Body of pancreas (tissue), 4 donors: Measurements from ENCODE around the gene PAPPA2. TPM values are rescaled to one million over a fixed set of nuclear protein-coding genes. Genes with fewer than 3 reads are reported as not detected.

Experiments
- ATAC-seq: fragments of 150-250 bp; one replicate; pipeline ENCODE4 v1.9.1; 2016
- DNase-seq, 4 donors: peaks; one replicate each; pipeline ENCODE4 v3.0.0-alpha.2; 2019
- H3K27ac ChIP-seq, 4 donors: fragments of 200-600 bp; sonication (generic); 1 replicate in 3 of 4; 2 replicates in 1 of 4; pipeline versions ENCODE4 v1.5.1 to v1.6.1; 2016 to 2019; ENCODE audit warnings: mild to moderate bottlenecking in 1 of 4, mixed read lengths in 1 of 4, moderate library complexity in 1 of 4
- H3K27me3 ChIP-seq, 2 donors: fragments of 200-600 bp; sonication (generic); one replicate each; pipeline ENCODE4 v1.6.0; 2016; ENCODE audit warnings: mild to moderate bottlenecking in 1 of 2
- H3K36me3 ChIP-seq, 2 donors: fragments of 200-600 bp; sonication (generic); replicated peaks in 1 of 2; 2 replicates each; pipeline ENCODE4 v1.5.1; 2016; ENCODE audit warnings: low read depth in 2 of 2; ENCODE audit not compliant: insufficient read depth in 1 of 2
- H3K4me1 ChIP-seq: fragments of 200-600 bp; sonication (generic); one replicate; pipeline ENCODE4 v1.6.0; 2016
- H3K4me3 ChIP-seq, 2 donors: fragments of 200-600 bp; sonication (generic); 1 replicate in 1 of 2; 2 replicates in 1 of 2; pipeline ENCODE4 v1.5.1; 2016 to 2019
- H3K9me3 ChIP-seq, 3 donors: fragments of 200-600 bp; sonication (generic); 1 replicate in 2 of 3; 2 replicates in 1 of 3; pipeline ENCODE4 v1.5.1; 2016
- POLR2A ChIP-seq, 3 donors: fragments of 450-650 bp; IDR thresholded peaks; one replicate each; pipeline ENCODE4 v1.6.1; 2016; ENCODE audit warnings: antibody characterized with exemption in 3 of 3, mild to moderate bottlenecking in 2 of 3
- WGBS, 2 donors: methylation state at CpG; one replicate each; pipeline ENCODE4 v1.1.5; 2017; 5-methylcytosine and 5-hydroxymethylcytosine counted together
- intact Hi-C: fragments of 100-400 bp; cut with DNase I; formaldehyde crosslinking; loops from one replicate; pipeline ENCODE4 v1.15.1; 2023
- total RNA-seq, 2 donors: library from RNA; depleted of rRNA; stranded (reverse); fragments of >200 nt; gene quantifications; one replicate each; pipeline ENCODE4 v1.1.0, GENCODE V29; 2016
- TF ChIP-seq, protein P1 (sequence below), 7 experiments: fragments of 450-650 bp in 4 of 7; fragments of 200-600 bp in 3 of 7; sonication (generic) in 3 of 7; IDR thresholded peaks; one replicate each; pipeline ENCODE4 v1.5.1; 2016 to 2019; ENCODE audit warnings: antibody characterized with exemption in 7 of 7

The PAPPA2 gene
- total RNA-seq, 2 donors from 2014 or later = under 0.01 to 5.4 TPM

DNA sequence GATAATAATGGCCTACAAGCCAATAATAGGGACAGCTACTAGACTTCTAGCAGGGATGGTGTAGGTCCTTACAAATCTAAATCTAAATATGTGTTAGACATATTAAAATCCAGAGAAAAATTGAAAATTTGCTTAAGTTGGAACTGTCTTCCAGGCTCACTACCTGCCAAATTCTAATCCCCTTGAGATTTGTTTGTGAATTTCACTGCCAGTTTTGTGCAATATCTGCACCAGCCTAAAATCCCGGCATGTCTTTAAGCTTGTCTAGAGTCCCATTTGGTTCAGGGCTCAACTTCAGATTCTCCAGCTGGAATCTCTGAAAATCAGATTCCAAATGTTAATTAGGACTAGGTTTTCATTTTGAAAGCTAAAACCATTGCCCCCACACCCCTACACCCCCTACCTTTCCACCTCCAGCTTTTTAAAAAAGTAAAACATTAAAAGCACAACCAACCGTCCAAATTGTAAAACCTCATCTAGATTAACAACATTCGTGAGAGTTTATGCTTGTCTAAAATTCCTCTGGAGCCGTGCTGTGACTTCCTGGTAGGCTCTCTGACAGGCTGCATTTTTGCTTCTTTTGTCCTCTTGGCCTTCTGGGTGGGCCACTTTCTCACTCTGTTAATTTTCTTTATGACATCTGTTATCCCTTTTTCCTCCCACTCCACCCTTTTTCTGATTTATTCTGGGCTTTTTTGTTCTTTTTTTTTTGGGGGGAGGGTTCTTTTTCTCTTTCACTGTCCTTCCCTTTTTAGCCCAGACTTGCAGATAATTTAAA, 348.7 kb downstream of the PAPPA2 start:
- WGBS, 2 donors = 43 to 59% methylated on average over 4 of the region's 4 CpGs
- no peak for ATAC-seq

DNA sequence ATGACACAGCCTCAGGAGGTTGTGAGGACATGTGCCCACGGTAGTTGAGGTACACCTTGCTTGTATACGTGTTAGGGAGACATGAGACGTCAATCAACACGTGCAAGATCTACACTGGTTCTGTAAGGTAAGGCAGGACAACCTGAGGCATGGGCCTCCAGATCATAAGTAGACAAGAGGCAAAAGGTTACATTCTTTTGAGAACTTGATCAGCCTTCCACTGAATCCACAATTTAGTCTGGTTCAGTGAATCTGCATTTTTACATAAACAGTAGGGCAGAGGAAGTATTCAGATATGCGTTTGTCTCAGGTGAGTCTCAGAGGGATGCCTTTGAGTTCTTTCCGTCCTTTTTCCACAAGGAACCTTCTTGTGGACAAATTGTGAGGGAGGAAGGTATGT, 352.6 kb downstream of the PAPPA2 start:
- no peaks in the 10 kb centered on the region for H3K36me3 ChIP-seq
- H3K4me1 ChIP-seq = no peaks in the 10 kb centered on the region
- DNase-seq = no peak
- no peak overlapping the region for H3K27ac ChIP-seq
- no peaks in the 10 kb centered on the region for H3K9me3 ChIP-seq
- TF ChIP-seq, protein P1, sequence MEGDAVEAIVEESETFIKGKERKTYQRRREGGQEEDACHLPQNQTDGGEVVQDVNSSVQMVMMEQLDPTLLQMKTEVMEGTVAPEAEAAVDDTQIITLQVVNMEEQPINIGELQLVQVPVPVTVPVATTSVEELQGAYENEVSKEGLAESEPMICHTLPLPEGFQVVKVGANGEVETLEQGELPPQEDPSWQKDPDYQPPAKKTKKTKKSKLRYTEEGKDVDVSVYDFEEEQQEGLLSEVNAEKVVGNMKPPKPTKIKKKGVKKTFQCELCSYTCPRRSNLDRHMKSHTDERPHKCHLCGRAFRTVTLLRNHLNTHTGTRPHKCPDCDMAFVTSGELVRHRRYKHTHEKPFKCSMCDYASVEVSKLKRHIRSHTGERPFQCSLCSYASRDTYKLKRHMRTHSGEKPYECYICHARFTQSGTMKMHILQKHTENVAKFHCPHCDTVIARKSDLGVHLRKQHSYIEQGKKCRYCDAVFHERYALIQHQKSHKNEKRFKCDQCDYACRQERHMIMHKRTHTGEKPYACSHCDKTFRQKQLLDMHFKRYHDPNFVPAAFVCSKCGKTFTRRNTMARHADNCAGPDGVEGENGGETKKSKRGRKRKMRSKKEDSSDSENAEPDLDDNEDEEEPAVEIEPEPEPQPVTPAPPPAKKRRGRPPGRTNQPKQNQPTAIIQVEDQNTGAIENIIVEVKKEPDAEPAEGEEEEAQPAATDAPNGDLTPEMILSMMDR (IDR thresholded peaks at IDR 0.05) = no peak
- no peak for TF ChIP-seq POLR2A (IDR thresholded peaks at IDR 0.05)
- intact Hi-C loops = no loop called here
- 84 to 88% methylated on average over 6 of the region's 6 CpGs for WGBS, 2 donors
- no peak for ATAC-seq
- no peak overlapping the region for H3K4me3 ChIP-seq
- no peaks in the 10 kb centered on the region for H3K27me3 ChIP-seq

More for the DNA sequence above, 348.7 kb downstream of the PAPPA2 start:
- H3K4me1 ChIP-seq = no peaks in the 10 kb centered on the region
- intact Hi-C loops = no loop called here
- TF ChIP-seq, protein P1 (IDR thresholded peaks at IDR 0.05) = no peak
- no peak for TF ChIP-seq POLR2A (IDR thresholded peaks at IDR 0.05)
- no peaks in the 10 kb centered on the region for H3K27me3 ChIP-seq
- no peaks in the 10 kb centered on the region for H3K9me3 ChIP-seq
- no peak overlapping the region for H3K27ac ChIP-seq
- H3K36me3 ChIP-seq = no peaks in the 10 kb centered on the region
- H3K4me3 ChIP-seq = no peak overlapping the region
- no peak for DNase-seq

DNA sequence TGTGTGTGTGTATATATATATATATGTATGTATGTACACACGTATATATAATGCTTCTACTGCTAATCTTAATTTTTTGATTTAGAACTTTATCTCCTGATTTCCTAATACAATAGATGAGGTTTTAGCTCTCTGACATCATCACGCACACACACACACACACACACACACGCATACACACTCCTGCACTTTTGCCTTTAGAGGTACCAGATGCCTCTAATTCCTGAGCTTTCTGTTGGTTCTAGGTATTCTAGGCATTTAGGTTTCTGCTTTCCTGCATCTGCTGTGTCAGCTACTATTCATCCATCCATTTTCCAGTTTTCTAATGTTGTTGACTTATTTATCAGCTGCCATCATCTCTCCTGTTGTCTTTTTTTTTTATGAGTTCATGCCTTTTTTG, 353.3 kb downstream of the PAPPA2 start:
- Histone ChIP-seq H3K36me3 (no peaks in the 10 kb centered on the region), H3K9me3 (no peaks in the 10 kb centered on the region), H3K4me3 (no peak overlapping the region), H3K4me1 (no peaks in the 10 kb centered on the region), H3K27ac (no peak overlapping the region), H3K27me3 (no peaks in the 10 kb centered on the region)
- 71 to 90% methylated on average over 3 of the region's 3 CpGs for WGBS, 2 donors
- ATAC-seq (no peak), DNase-seq (no peak)
- no peak for TF ChIP-seq POLR2A (IDR thresholded peaks at IDR 0.05)
- TF ChIP-seq, protein P1 (IDR thresholded peaks at IDR 0.05) = no peak
- intact Hi-C loops = no loop called here

DNA sequence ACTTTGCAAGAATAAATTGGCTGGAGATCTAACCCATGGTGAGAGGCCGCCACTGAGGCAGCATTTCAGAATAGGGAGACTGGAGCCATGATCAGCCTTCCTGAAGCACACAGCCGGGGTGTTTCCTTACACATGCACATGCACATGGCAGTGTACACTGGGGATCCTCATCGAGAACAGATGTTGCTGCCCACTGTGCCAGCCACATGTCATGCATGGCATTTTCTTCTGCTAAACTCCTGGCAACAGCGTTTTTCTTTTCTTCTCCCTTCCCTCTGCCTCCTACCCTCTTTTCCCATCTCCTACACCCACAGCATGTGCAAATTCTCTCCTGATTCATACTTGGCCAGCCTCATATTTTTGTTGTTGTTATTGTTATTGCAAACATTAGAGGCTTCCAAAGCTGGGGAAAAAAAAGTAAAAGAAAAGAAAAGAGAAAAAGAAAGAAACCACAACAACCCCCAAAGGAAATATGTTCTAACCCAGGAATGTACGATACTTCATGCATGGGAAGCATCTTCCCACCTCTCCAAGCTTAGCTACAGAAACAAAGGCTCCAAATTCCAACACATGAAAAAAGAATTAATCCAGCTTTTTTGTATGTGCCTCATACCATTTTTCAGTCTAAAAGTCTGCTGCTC, 357.5 kb downstream of the PAPPA2 start:
- TF ChIP-seq POLR2A (IDR thresholded peaks at IDR 0.05) = no peak
- ATAC-seq = no peak

DNA sequence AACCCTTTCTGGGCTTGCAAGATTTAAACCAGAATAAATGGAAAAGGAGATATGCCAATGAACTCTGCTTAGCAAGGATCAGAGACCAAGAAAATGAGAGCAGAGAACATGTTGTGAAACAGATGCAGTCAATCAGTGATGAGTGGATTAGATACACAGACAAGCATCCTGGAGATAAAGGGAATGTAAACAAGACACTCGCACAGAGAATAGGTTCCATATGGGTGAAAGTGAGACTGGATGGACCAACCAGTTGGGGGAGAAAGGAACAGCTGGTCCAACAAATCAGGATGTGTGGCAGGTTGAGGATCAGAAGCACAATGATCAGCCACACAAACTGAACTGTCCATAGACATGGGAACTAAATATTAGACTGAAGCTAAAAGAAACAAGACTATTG, 363.3 kb downstream of the PAPPA2 start:
- Histone ChIP-seq H3K4me1 (no peaks in the 10 kb centered on the region), H3K27ac (no peak overlapping the region), H3K36me3 (no peaks in the 10 kb centered on the region), H3K27me3 (no peaks in the 10 kb centered on the region), H3K4me3 (no peak overlapping the region), H3K9me3 (no peaks in the 10 kb centered on the region)
- no peak for TF ChIP-seq POLR2A (IDR thresholded peaks at IDR 0.05)
- TF ChIP-seq, protein P1 (IDR thresholded peaks at IDR 0.05) = no peak
- intact Hi-C loops = no loop called here
- 25 to 38% methylated on average over 1 of the region's 1 CpG for WGBS, 2 donors
- DNase-seq (no peak), ATAC-seq (no peak)

More for the DNA sequence above, 357.5 kb downstream of the PAPPA2 start:
- Histone ChIP-seq H3K36me3 (no peaks in the 10 kb centered on the region), H3K27ac (no peak overlapping the region), H3K9me3 (no peaks in the 10 kb centered on the region), H3K4me3 (no peak overlapping the region), H3K27me3 (no peaks in the 10 kb centered on the region), H3K4me1 (no peaks in the 10 kb centered on the region)
- no peak for DNase-seq
- intact Hi-C loops = no loop called here
- WGBS, 2 donors = 87 to 89% methylated on average over 5 of the region's 5 CpGs
